Measurements from ENCODE around the gene ATXN1. TPM values are rescaled to one million over a fixed set of nuclear protein-coding genes. Genes with fewer than 3 reads are reported as not detected.

ATXN1 gene
- total RNA-seq, 4 donors from 2014 or later = 16.3 to 52.2 (median 25.7) TPM

DNA sequence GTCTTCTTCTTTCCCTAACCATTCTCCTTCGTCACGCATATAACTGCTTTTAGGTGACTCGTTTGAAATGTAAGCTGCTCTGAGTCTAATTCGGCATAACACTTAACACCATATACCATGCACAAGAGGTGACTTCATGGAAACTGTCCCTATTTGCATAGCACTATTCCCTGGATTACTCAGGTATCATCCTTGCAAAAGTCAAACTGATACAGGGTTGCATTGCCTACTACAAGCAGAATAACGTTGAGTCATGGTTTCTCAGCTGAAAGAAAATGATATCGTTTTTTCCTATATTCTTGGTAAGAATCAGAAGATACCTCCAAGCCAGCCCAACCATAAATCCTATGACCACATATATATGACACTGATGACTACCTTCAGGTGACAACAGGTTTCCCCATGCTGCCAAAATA, 227.5 kb downstream of the ATXN1 start:
- TF ChIP-seq POLR2A (IDR thresholded peaks at IDR 0.05) = no peak
- TF ChIP-seq, protein P1, sequence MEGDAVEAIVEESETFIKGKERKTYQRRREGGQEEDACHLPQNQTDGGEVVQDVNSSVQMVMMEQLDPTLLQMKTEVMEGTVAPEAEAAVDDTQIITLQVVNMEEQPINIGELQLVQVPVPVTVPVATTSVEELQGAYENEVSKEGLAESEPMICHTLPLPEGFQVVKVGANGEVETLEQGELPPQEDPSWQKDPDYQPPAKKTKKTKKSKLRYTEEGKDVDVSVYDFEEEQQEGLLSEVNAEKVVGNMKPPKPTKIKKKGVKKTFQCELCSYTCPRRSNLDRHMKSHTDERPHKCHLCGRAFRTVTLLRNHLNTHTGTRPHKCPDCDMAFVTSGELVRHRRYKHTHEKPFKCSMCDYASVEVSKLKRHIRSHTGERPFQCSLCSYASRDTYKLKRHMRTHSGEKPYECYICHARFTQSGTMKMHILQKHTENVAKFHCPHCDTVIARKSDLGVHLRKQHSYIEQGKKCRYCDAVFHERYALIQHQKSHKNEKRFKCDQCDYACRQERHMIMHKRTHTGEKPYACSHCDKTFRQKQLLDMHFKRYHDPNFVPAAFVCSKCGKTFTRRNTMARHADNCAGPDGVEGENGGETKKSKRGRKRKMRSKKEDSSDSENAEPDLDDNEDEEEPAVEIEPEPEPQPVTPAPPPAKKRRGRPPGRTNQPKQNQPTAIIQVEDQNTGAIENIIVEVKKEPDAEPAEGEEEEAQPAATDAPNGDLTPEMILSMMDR (IDR thresholded peaks at IDR 0.05) = no peak

DNA sequence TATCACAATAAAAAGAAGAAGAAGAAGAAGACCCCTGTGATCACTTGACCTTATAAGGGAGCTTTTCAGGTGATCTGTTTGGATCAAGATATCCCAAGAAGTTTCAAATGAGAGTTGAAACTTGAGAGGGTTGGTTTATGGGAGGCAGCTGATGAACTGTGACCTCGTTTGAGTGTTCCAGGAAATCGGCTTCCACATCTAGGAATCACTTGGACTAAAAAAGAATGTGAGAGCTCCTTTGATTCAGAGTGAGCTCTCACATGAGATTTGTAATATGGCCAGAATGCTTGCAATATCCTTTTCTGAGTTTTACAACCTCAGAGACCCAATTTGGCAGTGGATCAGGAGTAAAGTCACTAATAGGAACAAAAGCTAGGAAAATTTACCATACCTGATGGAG, 228.1 kb downstream of the ATXN1 start:
- WGBS, 2 donors = 59 to 64% methylated on average over 2 of the region's 2 CpGs
- intact Hi-C loops (cut with DNase I; ENCODE audit: low total_unique reads) = no loop called here
- TF ChIP-seq POLR2A (IDR thresholded peaks at IDR 0.05) = no peak
- TF ChIP-seq, protein P1 (IDR thresholded peaks at IDR 0.05) = no peak
- H3K4me3 ChIP-seq (ENCODE audit: low read depth, poor library complexity, severe bottlenecking) = no peak overlapping the region
- DNase-seq (ENCODE audit: low spot score in 2 of 2) = no peak

More for the DNA sequence above, 227.5 kb downstream of the ATXN1 start:
- intact Hi-C loops (cut with DNase I; ENCODE audit: low total_unique reads) = no loop called here
- H3K4me3 ChIP-seq (ENCODE audit: low read depth, poor library complexity, severe bottlenecking) = no peak overlapping the region
- no peak for DNase-seq (ENCODE audit: low spot score in 2 of 2)
- WGBS, 2 donors = 89 to 91% methylated on average over 6 of the region's 6 CpGs

DNA sequence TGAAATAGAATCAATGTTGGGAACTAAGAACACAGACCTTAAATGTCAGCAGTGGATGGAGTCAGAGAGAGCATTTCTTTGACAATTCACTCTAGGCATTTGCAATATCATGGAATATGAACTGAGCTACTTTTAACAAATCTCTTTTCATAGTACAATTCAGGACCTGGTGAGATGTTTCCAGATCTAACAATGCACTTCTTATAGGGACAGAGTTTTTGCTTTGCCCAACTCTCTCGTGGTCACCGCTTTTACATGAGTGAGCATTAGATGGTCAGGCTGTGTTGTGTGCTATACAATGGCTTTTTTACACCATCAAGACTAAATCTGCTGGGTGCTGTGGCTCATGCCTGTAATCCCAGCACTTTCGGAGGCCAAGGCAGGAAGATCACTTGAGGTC, 233.6 kb downstream of the ATXN1 start:
- 91 to 92% methylated on average over 3 of the region's 3 CpGs for WGBS, 2 donors
- no peak for DNase-seq (ENCODE audit: low spot score in 2 of 2)
- intact Hi-C loops (cut with DNase I; ENCODE audit: low total_unique reads) = no loop called here
- no peak overlapping the region for H3K4me3 ChIP-seq (ENCODE audit: low read depth, poor library complexity, severe bottlenecking)
- TF ChIP-seq, protein P1 (IDR thresholded peaks at IDR 0.05) = no peak
- TF ChIP-seq POLR2A (IDR thresholded peaks at IDR 0.05) = no peak

DNA sequence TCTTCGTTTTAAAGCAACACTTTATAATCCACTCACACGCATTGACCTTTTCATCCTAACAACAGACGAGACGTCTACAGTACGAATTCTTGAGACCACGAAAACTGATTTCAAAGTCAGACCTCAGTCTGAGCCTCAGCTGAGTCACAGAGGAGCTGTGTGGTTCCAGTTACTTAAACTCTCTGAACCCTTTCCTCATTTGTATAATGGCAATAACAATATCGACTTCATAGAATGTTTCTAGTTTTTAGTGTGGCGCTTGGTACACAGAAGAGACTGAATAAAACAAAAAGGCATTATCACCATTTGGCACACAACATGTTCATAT, 236.9 kb downstream of the ATXN1 start:
- intact Hi-C loops (cut with DNase I; ENCODE audit: low total_unique reads) = no loop called here
- DNase-seq (ENCODE audit: low spot score in 2 of 2) = no peak
- TF ChIP-seq POLR2A (IDR thresholded peaks at IDR 0.05) = no peak
- TF ChIP-seq, protein P1 (IDR thresholded peaks at IDR 0.05) = no peak
- WGBS, 2 donors = 79 to 89% methylated on average over 8 of the region's 8 CpGs
- H3K4me3 ChIP-seq (ENCODE audit: low read depth, poor library complexity, severe bottlenecking) = no peak overlapping the region

DNA sequence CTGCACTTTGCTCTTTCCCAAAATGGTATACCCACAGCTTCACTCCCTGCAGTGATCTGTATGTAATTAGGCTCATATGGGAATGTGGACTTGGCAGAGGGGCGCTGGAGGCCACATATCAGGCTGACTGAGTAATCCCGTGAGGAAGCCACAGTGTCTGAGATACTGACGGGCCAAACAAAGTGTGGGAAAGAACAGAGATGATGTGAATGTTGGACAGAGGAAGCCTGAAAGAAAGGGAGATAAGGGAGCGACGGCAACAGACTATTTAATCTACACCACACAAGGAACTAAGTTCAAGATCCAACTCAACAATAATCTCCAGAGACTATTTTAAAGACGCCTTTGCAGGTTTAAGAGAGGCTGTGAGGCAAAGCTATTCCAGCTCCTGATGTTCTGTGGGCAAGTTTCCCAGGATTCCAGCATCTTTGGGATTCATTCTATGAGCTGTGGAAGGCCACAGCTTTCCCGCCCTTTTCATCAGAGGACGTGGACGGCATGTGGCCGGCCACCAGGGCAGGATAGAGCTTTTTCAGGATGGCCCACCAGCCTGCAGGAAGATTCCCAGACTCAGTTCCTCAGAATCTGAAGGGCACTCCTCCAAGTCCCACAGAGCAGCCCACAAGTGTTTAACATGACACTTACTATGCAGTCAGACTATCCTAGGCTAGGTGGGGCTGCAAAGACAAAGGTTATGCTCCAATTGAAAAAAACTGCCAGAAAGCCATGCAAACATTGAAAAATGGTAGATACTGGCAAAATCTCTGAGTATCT, 237.5 kb downstream of the ATXN1 start:
- no peak for TF ChIP-seq POLR2A (IDR thresholded peaks at IDR 0.05)
- TF ChIP-seq, protein P1 (IDR thresholded peaks at IDR 0.05) = no peak
- 55 to 62% methylated on average over 10 of the region's 10 CpGs for WGBS, 2 donors
- intact Hi-C loops (cut with DNase I; ENCODE audit: low total_unique reads) = no loop called here
- no peak overlapping the region for H3K4me3 ChIP-seq (ENCODE audit: low read depth, poor library complexity, severe bottlenecking)
- DNase-seq (ENCODE audit: low spot score in 2 of 2) = no peak

DNA sequence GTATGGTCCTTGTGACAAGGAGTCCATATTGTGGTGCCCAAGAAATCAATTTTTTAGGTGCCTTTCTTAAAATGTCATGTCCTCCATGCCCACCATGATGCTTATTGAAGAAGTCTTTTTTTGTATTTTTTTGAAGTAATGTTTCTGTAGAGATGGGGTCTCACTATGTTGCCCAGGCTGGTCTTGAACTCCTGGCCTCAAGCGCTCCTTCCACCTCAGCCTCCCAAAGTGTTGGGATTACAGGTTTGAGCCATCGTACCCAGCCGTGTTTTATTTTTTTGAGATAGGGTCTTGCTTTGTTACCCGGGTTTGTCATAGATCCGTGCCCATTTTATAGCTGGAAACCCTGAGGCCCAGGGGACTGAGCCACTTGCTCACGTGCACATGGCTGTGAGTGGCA, 238.3 kb downstream of the ATXN1 start:
- TF ChIP-seq POLR2A (IDR thresholded peaks at IDR 0.05) = no peak
- TF ChIP-seq, protein P1 (IDR thresholded peaks at IDR 0.05) = no peak
- WGBS, 2 donors = 94 to 95% methylated on average over 6 of the region's 6 CpGs
- no peak overlapping the region for H3K4me3 ChIP-seq (ENCODE audit: low read depth, poor library complexity, severe bottlenecking)
- DNase-seq (ENCODE audit: low spot score in 2 of 2) = no peak
- intact Hi-C loops (cut with DNase I; ENCODE audit: low total_unique reads) = no loop called here

Data from lower leg skin (tissue), 4 donors.